IPS-NIHi7 (cell line): ENCODE data around the gene DNAH14.

Experiments
- DNase-seq: peaks from one replicate; pipeline ENCODE4 v3.0.0; 2012; ENCODE audit warnings: mixed read lengths; ENCODE audit errors: extremely low spot score

The DNAH14 gene

DNA sequence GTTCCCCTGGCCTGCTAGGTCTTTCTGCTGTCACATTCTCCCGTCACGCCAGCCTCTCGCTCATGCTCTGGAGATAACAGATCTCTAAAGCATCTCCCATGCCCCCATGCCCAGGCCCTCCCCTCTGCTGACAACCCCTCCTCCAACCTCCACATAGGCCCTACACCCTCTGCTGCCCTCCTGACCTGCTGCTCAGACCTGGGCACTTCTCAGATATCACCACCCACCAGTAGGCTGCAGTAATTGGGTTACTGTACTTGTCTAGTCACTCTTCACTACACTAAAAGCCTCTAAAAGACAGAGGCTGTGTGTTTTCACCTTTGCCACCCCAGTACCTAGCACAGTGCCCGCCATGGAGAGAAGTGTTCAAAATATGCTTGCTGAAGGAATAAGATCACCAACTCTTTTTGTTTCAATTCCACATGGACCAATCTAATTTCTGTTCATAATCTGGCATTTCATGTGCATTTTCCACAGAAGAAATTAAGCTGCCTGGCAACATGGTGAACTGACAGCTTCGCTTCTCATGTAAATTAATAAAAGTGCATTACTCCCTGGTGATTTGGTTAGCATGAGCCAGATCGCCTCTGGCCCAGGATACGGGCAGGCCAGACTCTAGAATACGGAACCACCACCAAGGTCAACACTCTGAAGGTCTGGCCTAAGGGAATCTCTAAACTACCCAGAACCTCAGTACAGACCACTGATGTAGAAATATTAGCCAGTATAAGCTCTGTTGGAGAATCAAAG is 477.7 kb downstream of the DNAH14 start:
- DNase-seq: no peak

GRCh38 chr1:225407755-225408154 is 478.3 kb downstream of the DNAH14 start:
- no peak for DNase-seq

DNA sequence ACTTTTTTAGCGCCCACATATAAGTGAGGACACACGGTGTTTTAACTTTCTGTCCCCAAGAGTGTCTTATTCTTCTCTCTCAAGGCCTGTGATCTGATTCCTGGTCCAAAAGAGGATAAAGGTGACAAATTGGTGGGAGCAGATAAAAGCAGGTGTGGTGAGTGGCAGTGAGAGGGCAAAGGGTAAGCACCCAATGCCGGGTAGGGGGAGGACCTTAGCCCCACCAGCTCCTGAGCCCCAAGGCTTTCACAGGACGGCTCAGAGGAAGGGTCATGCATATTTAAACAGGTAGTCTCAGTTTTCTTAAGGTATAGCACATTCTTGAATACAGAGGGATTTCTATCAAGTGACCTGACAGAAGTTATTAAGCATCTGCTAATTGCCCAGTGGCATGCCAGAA is 478.8 kb downstream of the DNAH14 start:
- DNase-seq: no peak

- DNase-seq: no peak
These were observed 479.6 kb downstream of the DNAH14 start for GRCh38 chr1:225409051-225409450.

DNA sequence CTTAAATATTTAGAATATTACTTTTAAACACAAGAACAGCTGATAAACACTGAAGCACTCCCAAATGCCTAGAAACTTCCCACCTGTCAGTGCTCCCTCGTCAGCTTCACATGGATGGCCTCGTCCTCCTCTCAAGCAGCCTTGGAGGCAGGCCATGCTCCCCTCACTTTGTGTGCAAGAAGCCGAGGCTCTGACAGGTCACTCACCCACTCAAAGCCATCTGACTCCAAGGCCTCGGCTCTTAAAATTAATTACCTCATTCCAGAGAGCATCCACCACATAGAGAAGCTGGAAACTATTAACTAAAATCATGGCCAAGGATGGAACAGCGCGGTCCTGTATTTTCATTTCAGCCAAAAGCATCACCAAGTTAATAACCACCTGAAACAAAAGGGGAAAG is 480.6 kb downstream of the DNAH14 start:
- DNase-seq: no peak

- no peak for DNase-seq
These were observed 482.8 kb downstream of the DNAH14 start for GRCh38 chr1:225412321-225412720.

GRCh38 chr1:225412803-225413351 is 483.4 kb downstream of the DNAH14 start:
- no peak for DNase-seq

DNA sequence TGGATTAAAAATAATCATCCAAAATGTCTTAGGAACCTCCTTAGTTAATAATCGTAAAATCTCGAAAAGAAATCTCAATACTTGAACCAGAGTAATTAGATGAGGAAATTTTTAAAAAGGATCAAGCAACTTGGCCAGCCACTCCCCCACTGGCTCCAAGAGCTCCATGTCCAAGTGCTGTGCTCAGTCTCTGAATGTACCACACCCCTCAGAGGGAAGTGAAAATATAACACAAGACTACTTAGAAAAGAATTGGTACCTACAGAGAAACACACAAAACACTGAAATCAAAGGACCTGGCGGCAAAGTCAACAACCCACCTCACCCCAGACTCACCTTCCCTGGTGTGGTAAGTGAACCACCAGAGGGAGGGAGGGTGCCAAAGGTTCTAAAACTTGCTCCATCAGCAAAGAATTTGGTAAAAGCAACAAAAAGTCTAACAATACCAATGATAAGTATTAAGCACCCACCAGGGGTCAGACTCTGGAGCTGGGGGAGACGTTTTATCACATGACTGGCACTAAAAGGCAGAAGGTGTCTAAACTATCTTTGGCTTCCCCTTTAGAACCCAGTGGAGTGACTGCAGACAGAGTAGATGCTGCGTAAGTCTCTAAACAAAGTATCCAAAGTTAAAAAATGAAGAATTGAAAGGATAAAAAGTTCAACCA is 484.4 kb downstream of the DNAH14 start:
- no peak for DNase-seq

- DNase-seq: no peak
These were observed 485.8 kb downstream of the DNAH14 start for GRCh38 chr1:225415307-225415706.

GRCh38 chr1:225415967-225416745 is 486.7 kb downstream of the DNAH14 start:
- no peak for DNase-seq

DNA sequence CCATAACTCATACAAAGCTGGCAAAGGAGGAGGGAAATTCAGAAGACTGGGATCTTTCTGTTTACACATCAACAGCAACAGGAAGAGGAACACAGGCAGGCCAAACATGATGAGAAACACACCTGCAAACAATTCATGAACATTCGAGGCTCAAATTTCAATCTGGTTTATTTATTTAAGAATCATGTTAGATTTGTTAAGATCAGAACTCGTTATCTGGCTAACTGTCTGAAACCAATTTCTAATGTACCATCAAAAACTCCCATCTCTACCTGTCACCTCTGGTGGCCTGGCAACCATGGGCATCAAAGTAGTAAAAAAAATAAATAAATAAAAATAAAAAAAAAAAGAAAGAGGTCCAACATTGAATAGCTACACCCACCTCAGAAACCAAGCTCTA is 488.6 kb downstream of the DNAH14 start:
- no peak for DNase-seq

GRCh38 chr1:225418598-225418997 is 489.1 kb downstream of the DNAH14 start:
- DNase-seq: no peak

DNA sequence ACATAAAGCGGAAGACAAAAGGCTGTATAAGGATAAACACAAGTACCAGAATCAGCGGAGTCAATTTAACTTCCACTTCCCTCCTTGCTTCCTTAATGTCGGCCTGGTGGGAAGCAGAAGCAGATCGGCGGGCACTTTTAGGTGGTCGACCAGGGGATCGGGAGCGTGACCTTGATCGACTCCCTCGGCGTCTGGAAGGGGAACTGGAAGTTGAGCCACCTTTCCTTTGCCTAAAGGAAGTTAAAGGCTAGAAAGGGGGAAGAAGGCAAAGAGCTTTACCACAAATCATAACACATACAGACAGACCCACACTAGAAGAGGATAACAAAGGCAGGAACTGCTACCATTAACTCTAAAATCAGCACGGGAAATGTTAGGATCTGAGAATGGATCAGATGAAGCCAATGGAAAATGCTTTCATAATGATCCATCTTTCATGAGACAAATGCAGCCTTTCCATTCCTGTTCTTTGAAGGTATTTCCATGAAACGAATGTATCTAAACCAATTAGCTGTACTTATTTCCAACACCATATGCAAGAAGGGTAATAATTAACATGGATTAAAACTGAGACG is 492.6 kb downstream of the DNAH14 start:
- no peak for DNase-seq

DNA sequence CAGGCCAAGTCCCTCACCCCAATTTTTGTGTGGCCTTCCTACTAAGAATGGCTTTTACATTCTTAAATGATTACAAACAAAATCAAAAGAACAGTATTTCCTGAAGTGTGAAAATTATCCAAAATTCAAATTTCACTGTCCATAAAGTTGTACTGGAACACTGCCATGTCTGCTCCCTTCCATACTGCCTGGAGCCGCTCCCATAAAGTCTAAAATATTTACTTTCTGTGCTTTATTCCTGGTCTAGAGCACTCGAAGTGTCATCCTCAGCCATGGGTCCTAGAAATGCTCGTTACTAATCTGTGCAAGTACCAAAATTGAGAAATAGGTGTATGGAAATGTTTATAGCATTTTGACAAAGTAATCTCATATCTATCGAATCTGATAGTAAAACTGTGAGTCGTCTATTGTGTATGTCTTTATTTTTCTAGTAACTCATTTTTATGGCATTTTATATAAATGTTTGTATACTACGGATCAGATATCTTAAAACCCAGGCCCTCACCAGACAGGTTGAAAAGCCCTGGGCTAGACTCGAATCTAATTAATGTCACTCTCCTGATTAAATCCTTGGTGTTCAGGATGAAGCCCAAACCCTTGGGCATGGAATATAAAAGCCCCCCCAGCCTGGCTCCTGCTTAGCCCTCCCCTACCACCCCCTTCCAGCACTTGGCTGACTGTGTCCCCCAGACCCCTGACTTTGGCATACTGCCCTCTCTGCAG is 493.5 kb downstream of the DNAH14 start:
- no peak for DNase-seq

GRCh38 chr1:225423518-225423855 is 494.0 kb downstream of the DNAH14 start:
- no peak for DNase-seq

DNA sequence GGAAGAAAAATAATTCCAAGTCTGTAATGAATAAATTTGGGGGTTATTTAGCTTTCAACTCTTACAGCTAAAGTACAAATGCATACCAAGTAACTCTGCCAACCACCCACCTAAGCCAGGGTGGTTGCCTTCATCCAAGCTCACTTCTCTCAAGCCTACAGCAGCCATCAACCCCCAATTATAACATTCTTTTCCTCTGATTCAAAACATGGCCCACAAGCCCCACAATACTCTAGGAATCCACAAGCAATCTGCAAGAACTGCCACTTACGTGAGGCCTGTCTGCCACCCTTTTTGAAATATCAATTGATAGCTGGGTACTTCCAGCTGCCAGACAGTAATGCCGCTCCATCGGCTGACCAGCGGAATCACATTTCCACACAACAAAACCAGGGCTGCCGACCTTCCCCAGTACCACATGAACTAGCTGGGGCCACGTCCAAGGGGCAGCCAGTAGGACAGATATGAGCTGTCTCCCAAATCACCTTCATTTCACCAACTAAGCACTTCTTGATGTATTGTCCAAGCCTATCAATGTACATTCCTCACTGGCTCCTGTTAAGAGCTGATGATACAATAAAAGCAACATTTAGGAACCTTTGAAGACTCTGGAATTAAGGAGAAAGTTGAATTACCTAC is 495.2 kb downstream of the DNAH14 start:
- DNase-seq: no peak

DNA sequence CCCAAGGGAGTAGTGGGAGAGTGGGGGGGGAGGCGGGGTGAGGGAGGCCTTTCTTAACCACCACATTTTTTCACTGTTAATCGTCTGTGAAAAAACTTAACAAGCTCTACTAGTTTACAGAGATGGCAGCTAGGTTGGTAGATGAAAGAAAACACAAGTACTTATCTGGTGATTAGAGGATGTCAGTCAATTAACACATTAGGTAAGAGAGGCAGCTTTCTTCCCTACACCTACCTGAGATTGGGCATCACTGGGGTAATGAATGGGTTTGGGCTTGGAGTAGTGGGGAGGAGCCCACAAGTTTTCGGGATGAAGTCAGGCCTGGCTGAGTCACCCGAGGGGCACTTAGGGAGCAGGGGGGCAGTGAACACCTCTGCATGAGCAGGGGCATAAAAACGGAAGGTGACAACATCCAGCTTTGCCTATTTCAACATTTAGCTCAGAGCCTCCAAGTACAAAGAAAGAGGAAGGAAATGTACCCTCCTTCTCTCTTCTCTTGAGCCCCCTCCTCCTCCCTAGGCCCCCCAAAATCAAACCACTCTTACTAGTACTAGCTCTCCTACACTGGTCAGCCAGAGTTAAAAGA is 495.8 kb downstream of the DNAH14 start:
- DNase-seq: no peak

GRCh38 chr1:225426395-225427234 is 497.1 kb downstream of the DNAH14 start:
- no peak for DNase-seq

GRCh38 chr1:225427235-225428067 is 498.0 kb downstream of the DNAH14 start, which contains the start of gene LBR:
LBR (minus strand) TSS chr1:225428038; CDS start chr1:225424075, 3,963 bp downstream.
- DNase-seq: peak; percentile 65
